Kidney (tissue), 14 donors: ENCODE measurements around the gene LIN7B. TPM values are rescaled to one million over a fixed set of nuclear protein-coding genes. Genes with fewer than 3 reads are reported as not detected.

ENCODE experiments used
- DNase-seq, 5 donors: peaks; one replicate each; pipeline ENCODE4 v3.0.0-alpha.2; 2013 to 2020
- FAIRE-seq: peaks from 2 replicates; lab custom pipeline; 2012; peaks lifted over from hg19 to GRCh38; lab: Jason Lieb, UNC
- H3K27ac ChIP-seq, 2 donors: one replicate each; pipeline ENCODE4 v1.7.0; 2013; ENCODE audit warnings: low read depth in 2 of 2, low read length in 2 of 2, inconsistent platforms in 1 of 2
- H3K27me3 ChIP-seq: one replicate; pipeline ENCODE4 v1.7.1; 2013; ENCODE audit warnings: low read length, inconsistent platforms; ENCODE audit not compliant: control insufficient read depth, insufficient read depth
- H3K36me3 ChIP-seq, 3 donors: one replicate each; pipeline versions ENCODE4 v1.7.0 to v1.7.1; 2013; ENCODE audit warnings: low read length in 3 of 3, control low read depth in 1 of 3, inconsistent platforms in 1 of 3; ENCODE audit not compliant: insufficient read depth in 3 of 3, control insufficient read depth in 2 of 3
- H3K4me1 ChIP-seq, 3 donors: one replicate each; pipeline versions ENCODE4 v1.7.0 to v1.7.1; 2013; ENCODE audit warnings: low read length in 3 of 3, inconsistent platforms in 1 of 3, low read depth in 1 of 3; ENCODE audit not compliant: control insufficient read depth in 2 of 3, insufficient read depth in 2 of 3
- H3K4me3 ChIP-seq, 3 donors: one replicate each; pipeline versions ENCODE4 v1.7.0 to v1.8.1; 2013; ENCODE audit warnings: low read length in 3 of 3, control low read depth in 1 of 3, inconsistent platforms in 1 of 3
- H3K9ac ChIP-seq, 3 donors: one replicate each; pipeline versions ENCODE4 v1.7.0 to v1.7.1; 2013; ENCODE audit warnings: low read length in 3 of 3, control low read depth in 1 of 3, inconsistent platforms in 1 of 3
- H3K9me3 ChIP-seq, 3 donors: one replicate each; pipeline versions ENCODE4 v1.7.0 to v1.7.1; 2013; ENCODE audit warnings: low read length in 3 of 3, control low read depth in 1 of 3, inconsistent platforms in 1 of 3; ENCODE audit not compliant: control insufficient read depth in 2 of 3, insufficient read depth in 1 of 3
- intact Hi-C: fragments of 100-400 bp; cut with DNase I; formaldehyde crosslinking; loops from one replicate; pipeline ENCODE4 v1.11.1; 2022
- polyA plus RNA-seq: library from polyadenylated mRNA; stranded (reverse); fragments of 350-450 nt; fragmentation: Illumina TruSeq; extraction: RNeasy Lipid Tissue Mini Kit (QIAGEN cat#74804); gene quantifications from one replicate; pipeline ENCODE4 v1.2.3, GENCODE V29; 2014; ENCODE audit warnings: low read depth, low replicate concordance; ENCODE audit not compliant: insufficient read depth
- total RNA-seq: library from RNA; stranded (reverse); fragmentation: NEBNext Ultra II Directional; extraction: Animal tissue kit (Norgen Biotek cat#: 25700); gene quantifications from one replicate; pipeline ENCODE4 v1.2.1, GENCODE V29; 2021
- TF ChIP-seq, protein P1 (sequence below): IDR thresholded peaks from 3 replicates; pipeline ENCODE4 v1.5.1; 2012; ENCODE audit warnings: mild to moderate bottlenecking, moderate library complexity, borderline replicate concordance; ENCODE audit not compliant: insufficient read depth; ENCODE audit errors: extremely low read depth
- donor health status: control.
- donor health status: control.
- donor health status: control.
- donor health status: control.
- donor health status: control.
- donor health status: DM: yes; HTN: yes; CAD: no.
- donor health status: Normal renal cell carcinoma (clear cell type).

LIN7B gene
- total and polyA plus RNA-seq, 2 donors from 2014 or later: 4.7 to 9.7 TPM

DNA sequence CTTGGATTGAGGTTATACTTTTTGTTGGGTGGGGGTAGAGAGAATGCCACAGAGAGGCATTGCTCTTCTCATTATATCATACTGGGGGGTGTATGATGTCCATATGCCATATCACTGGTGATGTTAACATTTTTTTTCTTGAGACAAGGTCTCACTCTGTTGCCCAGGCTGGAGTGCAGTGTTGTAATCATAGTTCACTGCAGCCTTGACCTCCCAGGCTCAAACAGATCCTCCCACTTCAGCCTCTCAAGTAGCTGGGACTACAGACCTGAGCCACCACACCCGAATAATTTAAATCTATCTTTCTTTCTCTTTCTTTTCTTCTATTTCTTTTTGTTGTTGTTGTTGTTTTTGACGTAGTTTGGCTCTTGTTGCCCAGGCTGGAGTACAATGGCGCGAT, 33.8 kb upstream of the LIN7B start:
- no peak overlapping the region for H3K9ac ChIP-seq
- H3K4me1 ChIP-seq: no peaks in the 10 kb centered on the region
- no peak overlapping the region for H3K4me3 ChIP-seq
- no peak for DNase-seq
- H3K27me3 ChIP-seq: no peaks in the 10 kb centered on the region
- no peaks in the 10 kb centered on the region for H3K36me3 ChIP-seq
- no peak overlapping the region for H3K27ac ChIP-seq
- TF ChIP-seq, protein P1, sequence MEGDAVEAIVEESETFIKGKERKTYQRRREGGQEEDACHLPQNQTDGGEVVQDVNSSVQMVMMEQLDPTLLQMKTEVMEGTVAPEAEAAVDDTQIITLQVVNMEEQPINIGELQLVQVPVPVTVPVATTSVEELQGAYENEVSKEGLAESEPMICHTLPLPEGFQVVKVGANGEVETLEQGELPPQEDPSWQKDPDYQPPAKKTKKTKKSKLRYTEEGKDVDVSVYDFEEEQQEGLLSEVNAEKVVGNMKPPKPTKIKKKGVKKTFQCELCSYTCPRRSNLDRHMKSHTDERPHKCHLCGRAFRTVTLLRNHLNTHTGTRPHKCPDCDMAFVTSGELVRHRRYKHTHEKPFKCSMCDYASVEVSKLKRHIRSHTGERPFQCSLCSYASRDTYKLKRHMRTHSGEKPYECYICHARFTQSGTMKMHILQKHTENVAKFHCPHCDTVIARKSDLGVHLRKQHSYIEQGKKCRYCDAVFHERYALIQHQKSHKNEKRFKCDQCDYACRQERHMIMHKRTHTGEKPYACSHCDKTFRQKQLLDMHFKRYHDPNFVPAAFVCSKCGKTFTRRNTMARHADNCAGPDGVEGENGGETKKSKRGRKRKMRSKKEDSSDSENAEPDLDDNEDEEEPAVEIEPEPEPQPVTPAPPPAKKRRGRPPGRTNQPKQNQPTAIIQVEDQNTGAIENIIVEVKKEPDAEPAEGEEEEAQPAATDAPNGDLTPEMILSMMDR: no peak
- no peaks in the 10 kb centered on the region for H3K9me3 ChIP-seq
- no peak for FAIRE-seq
- intact Hi-C loops: no loop called here

DNA sequence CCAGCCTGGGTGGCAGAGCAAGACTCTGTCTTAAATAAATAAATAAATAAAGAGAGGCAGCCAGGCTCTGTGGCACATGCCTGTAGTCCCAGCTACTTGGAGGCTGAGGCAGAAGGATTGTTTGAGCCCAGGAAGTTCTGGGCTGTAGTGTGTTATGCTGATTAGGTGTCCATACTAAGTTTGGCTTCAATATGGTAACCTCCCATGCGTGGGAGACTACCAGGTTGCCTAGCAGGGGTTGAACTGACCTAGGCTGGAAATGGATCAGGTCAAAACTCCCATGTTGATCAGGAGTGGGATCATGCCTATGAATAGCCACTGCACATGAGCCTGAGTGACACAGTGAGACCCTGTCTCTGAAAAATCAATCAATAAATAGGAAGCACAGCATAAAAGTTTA, 32.9 kb upstream of the LIN7B start:
- no peak for FAIRE-seq

DNA sequence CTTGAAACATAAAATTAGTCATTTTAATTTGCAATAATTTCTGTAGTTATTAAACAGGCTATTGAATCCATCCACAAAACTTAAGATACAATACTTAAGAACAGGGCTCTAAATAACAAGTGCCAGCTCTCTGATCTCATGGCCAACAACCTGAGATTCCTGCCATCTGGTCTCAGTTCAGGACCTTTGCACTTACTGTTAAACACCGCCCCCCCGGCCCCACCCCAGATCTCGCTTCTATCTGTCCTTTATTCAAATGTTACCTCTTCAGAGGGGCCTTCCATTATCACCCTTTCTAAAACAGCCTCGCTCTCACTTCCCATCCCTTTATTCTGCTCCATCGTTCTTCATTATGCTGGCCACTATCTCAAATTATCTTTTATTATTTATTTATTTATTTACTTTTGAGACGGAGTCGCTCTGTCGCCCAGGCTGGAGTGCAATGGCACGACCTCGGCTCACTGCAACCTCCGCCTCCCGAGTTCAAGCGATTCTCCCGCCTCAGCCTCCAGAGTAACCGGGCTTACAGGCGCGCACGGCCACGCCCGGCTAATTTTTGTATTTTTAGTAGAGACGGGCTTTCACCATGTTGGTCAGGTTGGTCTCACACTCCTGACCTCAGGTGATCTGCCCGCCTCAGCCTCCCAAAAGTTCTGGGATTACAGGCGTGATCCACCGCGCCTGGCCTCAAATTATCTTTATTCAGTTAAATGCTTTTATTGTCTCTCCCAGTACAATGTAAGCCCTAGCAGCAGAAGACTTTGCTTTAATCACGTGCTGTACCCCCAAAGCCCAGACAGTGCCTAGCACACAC, 29.8 kb upstream of the LIN7B start:
- DNase-seq (no peak), FAIRE-seq (no peak)
- Histone ChIP-seq H3K4me1 (peaks cover 0 to 13% (median 10%) of the 10 kb centered on the region in 3 donors), H3K9ac (peak overlapping the region in 2 of 3 donors; percentile 34 to 84), H3K27me3 (no peaks in the 10 kb centered on the region), H3K27ac (peak overlapping the region; percentile 91 to 92), H3K36me3 (peaks cover 0 to 3% (median 0%) of the 10 kb centered on the region in 3 donors), H3K4me3 (peak overlapping the region; percentile 76 to 95 (median 79)), H3K9me3 (no peaks in the 10 kb centered on the region)
- intact Hi-C loops: no loop called here
- TF ChIP-seq, protein P1: no peak

More for the DNA sequence above, 32.9 kb upstream of the LIN7B start:
- no peak for DNase-seq
- Histone ChIP-seq H3K27ac (no peak overlapping the region), H3K9ac (no peak overlapping the region), H3K4me1 (peaks cover 0 to 4% (median 2%) of the 10 kb centered on the region in 3 donors), H3K27me3 (no peaks in the 10 kb centered on the region), H3K36me3 (no peaks in the 10 kb centered on the region), H3K9me3 (no peaks in the 10 kb centered on the region), H3K4me3 (no peak overlapping the region)
- TF ChIP-seq, protein P1: no peak
- intact Hi-C loops: no loop called here
